AG04449 (cell line): ENCODE results near the gene RRAD.

Experiments used
- CTCF ChIA-PET: fragments of 350-600 bp; formaldehyde crosslinking; extraction: SDS; loops from one replicate; lab custom pipeline; 2021; ENCODE audit warnings: antibody characterized with exemption; lab: Yijun Ruan, JAX
- POLR2A ChIA-PET: fragments of 400-600, 350-600 bp; formaldehyde crosslinking; extraction: SDS; loops from one replicate; lab custom pipeline; 2020; ENCODE audit warnings: antibody characterized with exemption, inconsistent platforms; lab: Yijun Ruan, JAX
- DNase-seq: peaks from one replicate; pipeline ENCODE4 v3.0.0-alpha.2; 2010; ENCODE audit warnings: low read depth, low spot score
- H3K4me3 ChIP-seq: 2 replicates; pipeline ENCODE4 v1.5.1; 2011; ENCODE audit warnings: low read depth, mild to moderate bottlenecking, control low read depth, low read length
- CTCF ChIP-seq: IDR thresholded peaks from one replicate; pipeline ENCODE4 v1.5.1; 2011; ENCODE audit warnings: mild to moderate bottlenecking, moderate library complexity, low read length, control low read depth, inconsistent platforms; ENCODE audit not compliant: insufficient read depth; ENCODE audit errors: missing control alignments

RRAD gene

GRCh38 chr16:66943426-66944053 is 18.2 kb upstream of the RRAD start:
- POLR2A ChIA-PET = interaction anchor here (0.7 kb wide), 1 partner anchor 236 kb away, joined by 3 read pairs; no protein-coding TSS in a partner anchor
- CTCF ChIA-PET = interaction anchor here (0.6 to 9.1 kb wide), 14 partner anchors 10 to 254 kb away, joined by 3 to 100 read pairs (median 4); partner anchors contain the start of genes CES3 and CIAO2B
- TF ChIP-seq CTCF = no peak
- H3K4me3 ChIP-seq = no peak overlapping the region
- DNase-seq = no peak

GRCh38 chr16:66942981-66943380 is 17.6 kb upstream of the RRAD start:
- no peak for TF ChIP-seq CTCF
- CTCF ChIA-PET = interaction anchor here (1.0 to 9.1 kb wide), 10 partner anchors 9 to 242 kb away, joined by 3 to 100 read pairs (median 5); partner anchors contain the start of gene CIAO2B
- POLR2A ChIA-PET = interaction anchor here (0.7 kb wide), 1 partner anchor 237 kb away, joined by 3 read pairs; no protein-coding TSS in a partner anchor
- DNase-seq = no peak
- H3K4me3 ChIP-seq = no peak overlapping the region

GRCh38 chr16:66940236-66940635 is 14.9 kb upstream of the RRAD start:
- no peak for DNase-seq
- TF ChIP-seq CTCF = no peak
- CTCF ChIA-PET = interaction anchor here (1.2 to 9.1 kb wide), 3 partner anchors 35 to 77 kb away, joined by 3 to 100 read pairs (median 3); no protein-coding TSS in a partner anchor
- H3K4me3 ChIP-seq = no peak overlapping the region
- POLR2A ChIA-PET = no interaction called here

- CTCF ChIA-PET = interaction anchor here (1.6 to 9.1 kb wide), 3 partner anchors 34 to 246 kb away, joined by 3 to 100 read pairs (median 3); no protein-coding TSS in a partner anchor
- TF ChIP-seq CTCF = no peak
- no peak for DNase-seq
- no peak overlapping the region for H3K4me3 ChIP-seq
- POLR2A ChIA-PET = interaction anchor here (0.5 kb wide), 1 partner anchor 211 kb away, joined by 3 read pairs; no protein-coding TSS in a partner anchor
Observed at GRCh38 chr16:66939366-66939765, 14.0 kb upstream of the RRAD start.

- POLR2A ChIA-PET = no interaction called here
- TF ChIP-seq CTCF = no peak
Observed at GRCh38 chr16:66937725-66938337, 12.5 kb upstream of the RRAD start.

More at GRCh38 chr16:66937725-66938337, 12.5 kb upstream of the RRAD start:
- no peak overlapping the region for H3K4me3 ChIP-seq
- CTCF ChIA-PET = interaction anchor here (1.1 to 1.7 kb wide), 3 partner anchors 10 to 247 kb away, joined by 3 to 7 read pairs (median 3); no protein-coding TSS in a partner anchor
- no peak for DNase-seq
